GM19438 (cell line): ENCODE data around the gene MOG.

Source experiments
- ATAC-seq: cut with Tn5 transposase; IDR thresholded peaks from one replicate; pipeline ENCODE4 v1.9.1; 2021; ENCODE audit warnings: low read depth; ENCODE audit not compliant: unreplicated experiment

Gene MOG

GRCh38 chr6:29656798-29657197 lies at the start of gene MOG:
MOG (plus strand) TSS chr6:29657092; CDS start chr6:29657210, 118 bp downstream.
- no peak for ATAC-seq

- ATAC-seq, result no peak
Observed at GRCh38 chr6:29608131-29608530, 48.8 kb upstream of the MOG start.

GRCh38 chr6:29610540-29610939 lies 46.4 kb upstream of the MOG start:
- ATAC-seq, result no peak

- no peak for ATAC-seq
Observed at GRCh38 chr6:29611426-29611825, 45.5 kb upstream of the MOG start.

- ATAC-seq, result no peak
Observed at GRCh38 chr6:29617782-29618554, 38.9 kb upstream of the MOG start.

GRCh38 chr6:29619578-29620160 lies 37.2 kb upstream of the MOG start:
- ATAC-seq, result no peak

GRCh38 chr6:29620630-29621029 lies 36.3 kb upstream of the MOG start:
- ATAC-seq, result no peak

GRCh38 chr6:29624520-29624961 lies 32.4 kb upstream of the MOG start:
- ATAC-seq, result no peak

- no peak for ATAC-seq
Observed at GRCh38 chr6:29625337-29625930, 31.5 kb upstream of the MOG start.

- ATAC-seq, result no peak
Observed at GRCh38 chr6:29626948-29627754, 29.7 kb upstream of the MOG start.

- no peak for ATAC-seq
Observed at GRCh38 chr6:29627755-29628418, 29.0 kb upstream of the MOG start.

- peak; percentile 50 for ATAC-seq
Observed at GRCh38 chr6:29628419-29629281, 28.2 kb upstream of the MOG start.

- no peak for ATAC-seq
Observed at GRCh38 chr6:29629571-29629970, 27.3 kb upstream of the MOG start.

GRCh38 chr6:29630315-29630714 lies 26.6 kb upstream of the MOG start:
- ATAC-seq, result no peak

GRCh38 chr6:29631209-29631810 lies 25.6 kb upstream of the MOG start:
- no peak for ATAC-seq

GRCh38 chr6:29631860-29632731 lies 24.8 kb upstream of the MOG start:
- no peak for ATAC-seq

GRCh38 chr6:29632789-29633533 lies 23.9 kb upstream of the MOG start, which contains the start of gene GABBR1:
GABBR1 (minus strand) TSS chr6:29633183; CDS start chr6:29632385, 798 bp downstream.
- ATAC-seq, result peak; percentile 67
